Measurements from ENCODE around the gene ROR1.
"Not testable (repeated sequence)": the region's sequence is repeated elsewhere in the genome, so short reads cannot be mapped to it uniquely, and the experiment has no call there.

ROR1 gene

GRCh38 chr1:63793741-63794240 lies 20.0 kb downstream of the ROR1 start:
- no peak for DNase-seq (ENCODE audit: low spot score)

DNA sequence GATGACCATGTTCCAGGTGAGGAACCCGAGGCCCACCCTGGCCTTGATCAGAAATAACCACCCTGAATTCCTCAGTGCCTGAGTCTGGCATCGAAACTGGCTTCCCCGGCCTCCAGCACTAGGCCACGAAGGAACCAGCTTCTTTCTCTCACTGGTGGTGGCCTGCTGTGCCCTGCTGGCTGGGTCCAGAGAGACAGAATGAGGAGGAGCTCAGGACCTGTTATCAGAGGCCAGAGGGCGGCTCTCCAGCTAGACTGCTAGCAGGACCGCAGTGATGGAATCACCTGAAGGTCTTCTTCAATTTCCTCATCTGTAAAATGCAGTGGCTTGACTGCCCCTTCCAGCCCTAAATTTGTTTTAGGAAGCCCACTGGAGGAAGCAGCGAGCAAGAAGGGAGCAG lies 20.5 kb downstream of the ROR1 start:
- no peak for DNase-seq (ENCODE audit: low spot score)

DNA sequence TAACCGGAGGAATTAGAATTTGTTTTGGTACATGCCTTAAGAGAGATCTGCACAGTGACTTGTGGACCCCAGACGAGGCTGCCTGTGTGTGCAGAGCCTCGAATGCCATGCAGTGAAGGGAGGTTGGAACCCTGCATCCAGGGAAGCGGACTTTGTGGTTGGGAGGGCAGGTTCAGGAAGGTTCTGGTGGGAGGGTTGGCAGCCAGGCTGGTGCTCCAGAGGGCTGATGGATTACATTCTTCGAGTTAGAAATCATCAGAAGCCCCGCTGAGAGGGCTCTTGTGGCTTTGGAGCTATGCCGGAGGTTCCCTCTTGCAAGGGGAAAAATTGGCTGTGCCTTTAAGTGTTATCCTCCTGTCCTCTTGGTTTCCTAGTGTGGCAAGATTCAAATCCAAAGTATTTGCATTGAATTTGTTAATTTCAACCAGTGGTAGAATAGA lies 21.1 kb downstream of the ROR1 start:
- DNase-seq (ENCODE audit: low spot score): no peak

- DNase-seq (ENCODE audit: low spot score): no peak
Measured at GRCh38 chr1:63795455-63795854, 21.6 kb downstream of the ROR1 start.

DNA sequence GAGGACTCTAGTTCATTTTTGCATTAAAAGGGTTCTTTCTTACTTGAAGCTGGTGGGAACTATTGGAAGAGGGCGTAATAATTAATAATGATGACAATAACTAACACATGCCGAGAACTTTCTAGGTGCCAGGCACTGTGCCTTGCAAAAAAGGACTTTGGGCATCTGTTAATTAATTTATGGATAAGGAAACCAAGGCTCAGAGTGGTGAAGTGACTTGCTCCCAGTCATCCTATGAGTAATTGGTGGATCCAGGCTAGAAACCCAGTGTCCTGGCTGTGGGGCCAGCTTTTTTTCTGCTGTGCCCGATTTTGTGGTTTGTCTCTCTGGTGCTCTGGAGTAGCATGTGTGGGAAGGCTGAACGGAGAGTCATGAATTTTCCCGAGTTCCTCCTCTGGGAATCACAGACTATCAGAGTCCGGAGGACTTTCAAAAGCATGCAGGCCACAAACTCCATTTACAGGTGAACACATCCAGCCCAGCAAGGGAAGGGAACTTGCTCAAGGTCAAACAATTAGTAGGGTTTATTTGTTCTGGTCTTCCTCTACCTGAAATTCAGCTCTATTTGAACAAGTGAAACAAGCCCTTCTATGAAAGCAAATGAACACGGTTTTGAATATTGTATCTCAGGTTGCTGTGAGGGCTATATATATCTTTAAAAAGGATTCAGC lies 23.4 kb downstream of the ROR1 start:
- DNase-seq (ENCODE audit: low spot score): no peak

DNA sequence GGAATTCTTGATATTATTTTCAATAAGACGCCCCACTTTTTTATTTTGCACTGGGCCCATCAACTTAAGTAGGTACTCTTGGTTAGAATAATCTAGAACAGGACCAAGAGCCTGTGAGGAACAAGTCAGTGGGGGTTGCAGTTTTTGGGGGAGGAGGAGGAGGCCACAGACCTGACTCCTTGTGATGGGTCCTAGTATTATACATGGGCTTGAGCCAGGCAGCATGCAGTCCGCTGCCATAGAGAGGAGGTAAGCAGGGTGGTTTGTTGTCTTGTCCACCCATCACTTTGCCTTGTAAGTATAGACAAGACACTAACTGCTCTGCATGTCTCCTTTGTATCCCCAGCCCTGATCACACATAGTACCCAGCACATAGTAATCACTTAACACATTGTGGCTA lies 24.5 kb downstream of the ROR1 start:
- no peak for DNase-seq (ENCODE audit: low spot score)

DNA sequence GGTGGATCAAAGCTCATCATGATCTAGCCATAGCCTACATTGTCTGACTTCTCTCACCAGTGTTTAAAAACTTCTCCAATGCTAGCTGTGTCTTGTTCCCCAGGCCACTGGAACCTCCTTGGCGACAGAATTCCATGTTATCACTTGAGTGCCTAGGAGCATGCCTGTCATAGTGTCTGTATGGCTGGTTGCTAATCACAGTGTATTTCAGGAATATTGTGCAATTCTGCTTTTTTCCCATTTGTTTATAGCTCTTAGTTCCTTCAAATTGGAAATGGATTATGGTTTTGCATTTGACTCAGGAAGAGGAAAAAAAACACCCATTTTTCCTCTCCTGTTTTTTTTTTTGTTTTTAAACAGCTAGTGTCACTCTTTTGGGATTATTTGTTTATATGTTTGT lies 25.5 kb downstream of the ROR1 start:
- DNase-seq (ENCODE audit: low spot score): no peak

DNA sequence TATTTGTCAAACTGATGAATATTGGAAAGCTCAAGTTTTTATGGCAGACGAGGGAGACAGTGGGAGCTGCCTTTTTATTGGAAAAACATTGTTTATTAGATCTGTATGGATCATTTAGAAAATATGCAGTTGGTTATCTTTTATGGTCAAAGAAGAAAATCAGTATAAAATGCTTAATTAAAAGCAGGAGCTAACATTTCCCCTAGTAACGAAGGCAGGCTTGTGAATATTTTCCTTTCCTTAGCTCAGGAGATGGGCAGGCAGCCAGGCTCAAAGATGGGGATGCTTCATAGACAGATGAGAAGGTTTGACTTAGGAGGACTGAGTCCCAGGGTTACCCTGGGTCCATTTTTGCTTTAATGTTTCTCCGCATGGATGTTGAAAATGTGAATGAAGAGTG lies 26.0 kb downstream of the ROR1 start:
- DNase-seq (ENCODE audit: low spot score): no peak

GRCh38 chr1:63802109-63802508 lies 28.3 kb downstream of the ROR1 start:
- no peak for DNase-seq (ENCODE audit: low spot score)

DNA sequence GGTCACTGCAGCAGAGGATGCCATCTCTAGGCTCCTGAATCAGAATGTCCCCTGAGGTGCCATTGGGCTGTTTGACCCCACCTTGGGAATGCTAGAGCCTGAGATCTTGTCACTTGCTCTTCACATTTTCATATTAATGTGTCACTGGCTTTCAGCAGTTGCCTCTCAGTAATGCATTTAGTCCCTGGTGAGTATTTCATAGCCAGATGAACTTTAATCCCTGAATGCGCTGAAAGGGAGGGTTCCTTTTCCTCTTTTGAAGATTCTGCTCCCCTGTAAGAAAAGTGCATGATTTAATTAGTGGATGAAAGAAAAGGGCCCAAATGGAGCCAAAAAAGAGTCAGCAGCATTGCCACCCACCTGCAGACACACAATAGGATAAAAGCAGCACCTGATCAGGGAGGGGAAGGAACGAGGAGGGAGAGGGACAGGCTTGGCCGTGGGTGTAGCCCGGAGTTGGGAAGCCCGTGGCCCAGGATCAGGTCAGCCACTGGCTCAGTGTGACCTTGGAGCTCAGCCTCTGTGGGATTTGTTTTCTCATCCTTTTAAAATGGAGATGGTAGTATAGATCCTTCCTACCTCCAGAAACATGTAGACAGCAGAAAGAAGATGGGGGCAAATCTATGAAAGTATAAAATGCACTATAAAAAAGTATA lies 31.1 kb downstream of the ROR1 start:
- no peak for DNase-seq (ENCODE audit: low spot score)

- DNase-seq (ENCODE audit: low spot score): no peak
Measured at GRCh38 chr1:63807046-63807445, 33.2 kb downstream of the ROR1 start.

DNA sequence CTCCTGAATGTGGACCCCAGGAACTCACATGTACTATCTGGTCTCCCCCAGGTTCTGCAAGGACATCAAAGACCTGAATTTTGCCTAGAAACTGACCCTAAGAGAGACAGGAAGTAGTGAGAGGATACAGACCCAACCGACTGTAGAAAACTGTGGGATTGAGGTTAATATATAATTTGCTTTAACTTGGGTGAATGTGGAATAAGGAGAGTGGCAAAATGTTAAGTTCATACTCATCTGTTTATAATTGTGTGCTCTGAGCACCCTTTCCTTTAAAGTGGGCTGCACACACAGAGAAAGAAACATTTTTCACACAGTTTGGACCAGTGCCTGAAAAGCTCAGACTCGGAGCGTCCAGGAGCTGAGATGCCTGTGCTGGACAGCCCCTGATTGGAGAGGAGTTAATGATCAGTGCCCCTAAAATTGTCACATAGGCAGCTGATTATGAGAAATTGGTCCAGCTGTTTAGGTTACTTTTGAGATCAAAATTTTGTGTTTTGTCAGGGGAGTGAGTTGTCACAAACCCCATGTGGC lies 37.2 kb downstream of the ROR1 start:
- no peak for DNase-seq (ENCODE audit: low spot score)

DNA sequence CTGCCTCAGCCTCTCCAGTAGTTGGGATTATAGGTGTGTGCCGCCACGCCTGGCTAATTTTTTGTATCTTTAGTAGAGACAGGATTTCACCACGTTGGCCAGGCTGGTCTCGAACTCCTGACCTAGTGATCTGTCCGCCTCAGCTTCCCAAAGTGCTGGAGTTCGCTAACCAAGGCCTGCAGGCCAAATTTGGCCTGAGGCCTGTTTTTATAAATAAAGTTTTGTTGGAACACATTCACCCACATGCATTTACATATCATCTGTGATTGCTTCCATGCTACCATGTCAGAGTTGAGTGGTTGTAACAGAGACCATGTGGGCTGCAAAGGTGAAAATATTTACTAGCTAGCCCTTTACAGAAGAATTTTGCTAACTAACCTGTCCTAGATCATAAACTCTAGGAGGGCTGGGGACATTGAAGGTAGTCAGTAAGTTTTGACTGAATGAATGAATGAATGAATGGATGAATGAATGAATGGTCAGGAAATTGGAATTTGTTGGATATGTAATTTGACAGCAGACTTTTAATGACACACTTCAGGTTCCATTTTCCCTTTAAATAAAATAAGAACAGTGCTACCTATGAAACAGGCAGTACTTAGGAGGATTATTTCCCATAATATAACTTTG lies 38.4 kb downstream of the ROR1 start:
- no peak for DNase-seq (ENCODE audit: low spot score)

- peak; percentile 5 for DNase-seq (ENCODE audit: low spot score)
Measured at GRCh38 chr1:63813829-63814277, 40.0 kb downstream of the ROR1 start.

DNA sequence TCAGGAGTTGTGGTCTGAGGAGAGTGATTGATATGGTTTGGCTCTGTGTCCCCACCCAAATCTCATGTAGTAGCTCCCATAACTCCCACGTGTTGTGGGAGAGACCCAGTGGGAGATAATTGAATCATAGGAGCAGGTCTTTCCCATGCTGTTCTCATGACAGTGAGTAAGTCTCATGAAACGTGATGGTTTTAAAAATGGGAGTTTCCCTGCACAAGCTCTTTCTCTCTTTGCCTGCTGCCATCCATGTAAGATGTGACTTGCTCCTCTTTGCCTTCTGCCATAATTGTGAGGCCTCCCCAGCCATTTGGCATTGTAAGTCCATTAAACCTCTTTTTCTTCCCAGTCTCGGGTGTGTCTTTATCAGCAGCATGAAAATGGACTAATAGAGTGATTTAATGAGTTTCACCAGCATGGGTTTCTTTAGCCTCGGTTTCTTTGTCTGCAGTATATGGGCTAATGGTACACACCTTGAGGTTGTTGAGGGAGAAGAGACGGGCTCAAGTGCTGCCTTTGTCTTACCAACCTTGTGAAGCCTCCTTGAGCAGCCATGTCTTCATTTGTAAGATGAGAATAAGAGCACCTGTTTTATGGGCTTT lies 42.5 kb downstream of the ROR1 start:
- not testable (repeated sequence) for DNase-seq (ENCODE audit: low spot score)

DNA sequence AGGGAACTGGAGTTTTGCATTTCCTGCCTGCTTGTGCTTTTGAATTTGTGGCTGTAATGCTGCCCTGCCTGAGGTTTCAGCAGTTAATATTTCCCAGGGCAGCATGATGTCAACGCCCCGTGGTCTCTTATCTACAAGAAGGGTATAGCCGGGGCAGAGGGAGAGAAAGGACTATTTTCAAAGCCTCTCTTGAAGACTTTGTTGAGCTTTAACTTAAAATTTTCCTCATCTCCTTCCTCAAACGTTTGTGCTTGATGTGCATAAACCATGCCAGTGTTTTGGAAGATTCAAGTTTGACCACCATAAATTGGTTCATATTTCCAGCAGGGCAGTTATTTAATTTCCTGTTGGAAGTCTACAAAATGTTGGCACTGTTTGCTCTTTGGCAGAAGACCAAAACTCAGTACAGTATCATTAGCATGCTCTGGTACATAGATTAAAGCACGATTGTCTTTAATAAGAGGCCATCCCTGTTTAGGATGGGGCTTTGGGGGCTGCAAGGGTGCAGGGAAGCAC lies 43.4 kb downstream of the ROR1 start:
- DNase-seq (ENCODE audit: low spot score): no peak

DNA sequence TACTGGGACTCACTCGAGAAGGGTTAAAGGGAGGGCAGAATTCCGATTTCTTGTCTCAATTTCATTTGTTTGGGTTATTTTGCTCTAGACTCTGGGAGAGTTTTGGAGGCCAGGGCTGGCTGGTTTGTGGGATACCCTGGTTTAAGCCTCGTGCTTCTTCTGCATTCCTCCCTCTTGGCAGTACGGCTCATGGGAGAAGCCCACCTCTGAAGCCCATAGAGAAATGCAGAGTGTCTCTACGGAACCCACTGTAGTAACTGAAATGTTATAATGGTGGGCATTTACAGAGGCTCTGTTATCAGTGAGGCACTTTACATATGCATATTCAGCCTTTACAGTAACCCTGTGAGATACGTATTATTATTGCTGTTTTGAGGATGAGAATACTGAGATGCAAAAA lies 43.9 kb downstream of the ROR1 start:
- DNase-seq (ENCODE audit: low spot score): no peak

DNA sequence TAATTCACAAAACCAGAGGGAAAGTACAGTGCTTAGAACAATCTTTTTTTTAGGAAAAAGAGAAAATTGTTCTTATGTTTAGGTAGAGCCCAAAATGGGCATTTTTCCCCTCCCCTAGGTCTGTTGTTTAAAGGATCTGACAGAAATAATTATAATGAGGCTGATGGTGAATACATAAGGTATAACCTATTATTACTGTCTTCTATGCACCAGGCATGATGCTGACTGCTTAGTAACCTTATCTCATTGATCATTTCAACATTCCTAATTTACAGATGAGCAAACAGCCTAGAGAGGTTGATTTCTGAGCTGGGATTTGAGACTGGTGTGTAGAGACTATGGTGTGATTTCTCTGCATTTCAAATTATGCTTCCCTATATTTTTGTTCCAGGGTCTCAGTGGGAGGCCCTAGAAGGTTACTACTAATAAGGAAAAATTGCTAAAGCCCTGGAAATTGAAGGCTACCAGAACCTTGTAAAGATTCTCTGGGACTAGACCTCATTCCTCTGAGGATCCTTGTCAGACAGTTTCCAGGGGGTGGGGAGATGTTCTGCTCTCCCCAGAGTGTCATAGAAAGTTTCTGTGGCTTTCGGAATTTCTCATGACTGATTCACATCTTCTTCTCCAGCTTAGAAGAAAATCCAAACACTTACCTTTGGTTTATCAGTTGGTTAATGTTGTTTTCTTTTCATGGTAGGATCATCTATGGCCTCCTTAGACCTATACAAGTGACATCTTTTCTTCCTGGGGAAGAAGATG lies 44.9 kb downstream of the ROR1 start:
- no peak for DNase-seq (ENCODE audit: low spot score)

GRCh38 chr1:63819795-63820194 lies 46.0 kb downstream of the ROR1 start:
- DNase-seq (ENCODE audit: low spot score): no peak

DNA sequence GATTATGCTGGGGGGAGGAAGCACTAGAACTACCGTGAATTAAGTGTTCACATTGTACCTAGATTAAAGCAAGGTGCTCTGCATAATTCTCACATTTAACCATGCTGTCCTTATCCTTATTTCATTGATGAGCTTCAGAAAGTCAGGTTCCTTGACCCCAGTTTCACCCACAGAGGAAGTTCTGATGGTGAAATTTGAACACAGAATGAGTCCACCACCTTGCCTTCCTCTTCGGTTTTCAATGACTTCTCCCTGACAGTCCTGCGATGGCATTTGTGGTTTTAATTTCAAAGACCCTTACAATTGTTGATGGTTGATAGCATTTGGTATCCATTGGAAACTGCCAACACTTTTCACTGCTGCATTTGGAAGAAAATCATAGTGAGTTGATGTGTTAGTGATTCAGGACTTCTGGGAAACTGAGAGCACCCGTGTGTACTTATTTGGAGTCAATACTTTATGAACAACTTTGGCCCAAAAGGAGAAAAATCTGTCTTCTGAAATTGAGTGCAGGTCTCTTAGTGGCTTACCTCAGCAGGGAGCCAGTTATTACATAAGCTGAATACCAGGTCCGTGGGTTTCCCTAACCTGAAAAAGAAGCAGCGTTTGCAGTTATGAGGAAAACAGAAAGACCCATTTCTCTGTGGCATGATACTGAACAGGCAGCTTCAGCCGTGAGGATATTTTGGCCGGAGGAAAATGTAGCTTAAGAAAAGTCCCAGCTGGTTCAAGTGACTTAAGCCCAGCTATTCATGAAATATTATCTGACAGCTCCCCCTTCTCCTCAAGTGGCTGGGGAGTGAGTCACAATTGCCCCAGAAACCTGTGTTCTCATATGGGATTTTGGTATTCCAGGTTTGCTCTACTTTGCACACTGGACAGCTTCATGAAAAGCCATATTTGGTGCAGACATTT lies 47.5 kb downstream of the ROR1 start:
- no peak for DNase-seq (ENCODE audit: low spot score)

Measured in pons (tissue), 1 donor.